ENCODE data around the gene IL4I1.

The IL4I1 gene

DNA sequence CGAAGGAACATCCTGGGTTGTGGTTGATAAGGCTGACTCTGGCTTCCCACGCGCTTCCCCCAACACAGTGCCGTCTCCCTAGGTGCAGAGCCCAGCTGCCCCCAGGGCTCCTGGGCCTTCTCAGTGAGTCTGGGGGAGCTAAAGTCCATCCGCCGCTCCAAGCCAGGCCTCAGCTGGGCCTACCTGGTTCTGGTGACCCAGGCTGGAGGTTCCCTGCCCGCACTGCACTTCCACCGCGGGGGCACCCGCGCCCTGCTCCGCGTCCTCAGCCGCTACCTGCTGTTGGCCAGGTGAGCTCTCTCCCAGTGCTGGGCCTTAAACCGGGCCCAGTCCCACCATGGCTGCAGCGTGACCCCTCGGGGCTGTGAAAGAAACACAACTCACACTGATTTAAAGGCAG lies 15.5 kb downstream of the IL4I1 start:
- H3K79me2 ChIP-seq (ENCODE audit: control insufficient read depth, low read length), result peaks cover 4% of the 10 kb centered on the region
- peaks cover 22% of the 10 kb centered on the region for H3K36me3 ChIP-seq (ENCODE audit: control insufficient read depth, low read length)
- H3K9me2 ChIP-seq (replicated peaks; ENCODE audit: control insufficient read depth, low read length), result no peaks in the 10 kb centered on the region
- peaks cover 13% of the 10 kb centered on the region for H3K4me1 ChIP-seq (ENCODE audit: control insufficient read depth, low read length)
- H3K4me2 ChIP-seq (ENCODE audit: low read length), result no peak overlapping the region
- H3K27me3 ChIP-seq (ENCODE audit: control insufficient read depth, low read length), result no peaks in the 10 kb centered on the region
- H4K20me1 ChIP-seq (ENCODE audit: control insufficient read depth, insufficient read depth, low read depth, low read length), result no peaks in the 10 kb centered on the region
- no peak overlapping the region for H3K4me3 ChIP-seq (ENCODE audit: low read length)
- no peak for TF ChIP-seq EZH2phosphoT487 (IDR thresholded peaks at IDR 0.05; ENCODE audit: borderline replicate concordance, low read length)
- TF ChIP-seq, protein P1, sequence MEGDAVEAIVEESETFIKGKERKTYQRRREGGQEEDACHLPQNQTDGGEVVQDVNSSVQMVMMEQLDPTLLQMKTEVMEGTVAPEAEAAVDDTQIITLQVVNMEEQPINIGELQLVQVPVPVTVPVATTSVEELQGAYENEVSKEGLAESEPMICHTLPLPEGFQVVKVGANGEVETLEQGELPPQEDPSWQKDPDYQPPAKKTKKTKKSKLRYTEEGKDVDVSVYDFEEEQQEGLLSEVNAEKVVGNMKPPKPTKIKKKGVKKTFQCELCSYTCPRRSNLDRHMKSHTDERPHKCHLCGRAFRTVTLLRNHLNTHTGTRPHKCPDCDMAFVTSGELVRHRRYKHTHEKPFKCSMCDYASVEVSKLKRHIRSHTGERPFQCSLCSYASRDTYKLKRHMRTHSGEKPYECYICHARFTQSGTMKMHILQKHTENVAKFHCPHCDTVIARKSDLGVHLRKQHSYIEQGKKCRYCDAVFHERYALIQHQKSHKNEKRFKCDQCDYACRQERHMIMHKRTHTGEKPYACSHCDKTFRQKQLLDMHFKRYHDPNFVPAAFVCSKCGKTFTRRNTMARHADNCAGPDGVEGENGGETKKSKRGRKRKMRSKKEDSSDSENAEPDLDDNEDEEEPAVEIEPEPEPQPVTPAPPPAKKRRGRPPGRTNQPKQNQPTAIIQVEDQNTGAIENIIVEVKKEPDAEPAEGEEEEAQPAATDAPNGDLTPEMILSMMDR (IDR thresholded peaks at IDR 0.05; ENCODE audit: low read depth, low read length, poor library complexity, severe bottlenecking), result no peak
- H3F3A ChIP-seq (ENCODE audit: control insufficient read depth, insufficient read depth), result peaks cover under 1% of the 10 kb centered on the region; the same call in 1 of the 2 replicates
- H3K9me3 ChIP-seq (ENCODE audit: control insufficient read depth, insufficient read depth, low read length), result peaks cover 3% of the 10 kb centered on the region; the same call in 1 of the 2 replicates
- H3K27ac ChIP-seq (ENCODE audit: low read depth, low read length), result no peak overlapping the region

DNA sequence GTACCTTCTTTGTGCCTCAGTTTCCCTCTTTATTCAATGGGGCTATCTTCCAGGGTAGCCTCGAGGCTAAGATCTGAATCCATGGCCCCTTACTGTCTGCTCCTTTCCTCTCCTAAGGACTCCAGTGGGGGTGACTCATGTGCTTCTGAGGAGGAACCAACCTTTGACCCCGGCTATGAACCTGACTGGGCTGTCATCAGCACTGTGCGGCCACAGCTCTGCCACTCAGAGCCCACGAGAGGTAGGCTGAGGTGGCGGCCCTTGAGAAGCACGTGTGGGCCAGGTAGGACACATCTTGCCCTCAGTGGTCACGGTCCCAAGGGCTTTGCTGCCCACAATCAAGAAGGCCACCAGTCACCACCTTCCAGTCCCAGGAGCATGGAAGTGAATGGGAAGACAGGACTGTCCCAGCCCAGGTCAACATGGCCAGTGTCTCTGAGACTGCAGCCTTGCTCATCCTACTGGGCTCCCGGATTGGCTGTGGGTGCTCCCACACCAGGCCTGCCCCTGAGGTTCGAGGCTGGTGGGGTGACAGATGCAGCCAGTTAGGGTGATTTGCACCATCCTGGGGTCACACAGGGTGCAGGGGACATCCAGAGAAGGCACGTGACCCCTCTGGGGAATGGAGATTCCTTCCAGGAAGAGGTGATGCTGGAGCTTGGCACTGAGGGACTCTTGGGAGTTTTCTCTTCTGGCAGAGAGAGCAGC lies 16.4 kb downstream of the IL4I1 start:
- Histone ChIP-seq H3K27me3 (ENCODE audit: control insufficient read depth, low read length) (no peaks in the 10 kb centered on the region), H3K4me1 (ENCODE audit: control insufficient read depth, low read length) (peaks cover 18% of the 10 kb centered on the region), H4K20me1 (ENCODE audit: control insufficient read depth, insufficient read depth, low read depth, low read length) (no peaks in the 10 kb centered on the region), H3K4me2 (ENCODE audit: low read length) (no peak overlapping the region), H3K36me3 (ENCODE audit: control insufficient read depth, low read length) (peaks cover 22% of the 10 kb centered on the region), H3K27ac (ENCODE audit: low read depth, low read length) (no peak overlapping the region), H3K4me3 (ENCODE audit: low read length) (no peak overlapping the region), H3F3A (ENCODE audit: control insufficient read depth, insufficient read depth) (no peaks in the 10 kb centered on the region), H3K79me2 (ENCODE audit: control insufficient read depth, low read length) (peaks cover 12% of the 10 kb centered on the region), H3K9me2 (replicated peaks; ENCODE audit: control insufficient read depth, low read length) (no peaks in the 10 kb centered on the region), H3K9me3 (ENCODE audit: control insufficient read depth, insufficient read depth, low read length) (peaks cover 3% of the 10 kb centered on the region; the same call in 1 of the 2 replicates)
- no peak for TF ChIP-seq EZH2phosphoT487 (IDR thresholded peaks at IDR 0.05; ENCODE audit: borderline replicate concordance, low read length)
- TF ChIP-seq, protein P1 (IDR thresholded peaks at IDR 0.05; ENCODE audit: low read depth, low read length, poor library complexity, severe bottlenecking), result no peak

DNA sequence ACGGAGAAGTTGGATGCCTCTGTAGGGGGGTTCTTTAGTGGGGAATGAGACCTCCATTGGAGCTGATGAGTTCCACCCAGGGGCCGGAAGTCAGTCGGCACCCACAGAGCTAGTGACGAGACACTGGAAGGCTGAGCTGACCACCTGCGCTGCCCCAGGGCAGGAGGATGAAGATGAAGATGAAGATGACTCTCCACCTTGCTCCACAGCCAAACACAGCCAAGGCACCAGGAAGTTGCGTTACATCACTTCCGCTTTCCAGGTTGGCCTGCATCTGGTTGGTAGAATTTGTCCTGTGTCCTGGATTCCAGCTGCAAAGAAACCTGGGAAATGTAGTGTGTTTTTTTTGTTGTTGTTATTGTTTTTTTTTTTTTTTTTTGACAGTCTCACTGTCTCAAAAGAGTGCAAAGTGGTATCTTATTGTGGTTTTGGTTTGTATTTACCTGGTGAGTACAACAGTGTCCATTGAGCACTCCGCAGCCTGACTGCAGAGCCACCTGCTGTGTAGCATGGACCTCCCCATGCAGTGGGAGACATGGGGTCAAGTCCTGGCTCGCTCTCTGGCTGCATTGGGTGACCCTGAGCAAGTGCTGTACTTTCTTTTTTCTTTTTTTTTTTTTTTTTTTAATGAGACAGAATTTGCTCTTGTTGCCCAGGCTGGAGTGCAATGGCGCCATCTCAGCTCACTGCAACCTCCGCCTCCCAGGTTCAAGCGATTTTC lies 17.3 kb downstream of the IL4I1 start:
- Histone ChIP-seq H3K36me3 (ENCODE audit: control insufficient read depth, low read length) (peaks cover 22% of the 10 kb centered on the region), H3K9me2 (replicated peaks; ENCODE audit: control insufficient read depth, low read length) (no peaks in the 10 kb centered on the region), H4K20me1 (ENCODE audit: control insufficient read depth, insufficient read depth, low read depth, low read length) (no peaks in the 10 kb centered on the region), H3K27ac (ENCODE audit: low read depth, low read length) (no peak overlapping the region), H3K4me1 (ENCODE audit: control insufficient read depth, low read length) (peaks cover 22% of the 10 kb centered on the region), H3K79me2 (ENCODE audit: control insufficient read depth, low read length) (peaks cover 22% of the 10 kb centered on the region), H3K4me3 (ENCODE audit: low read length) (no peak overlapping the region), H3F3A (ENCODE audit: control insufficient read depth, insufficient read depth) (no peaks in the 10 kb centered on the region), H3K9me3 (ENCODE audit: control insufficient read depth, insufficient read depth, low read length) (peaks cover 3% of the 10 kb centered on the region; the same call in 1 of the 2 replicates), H3K27me3 (ENCODE audit: control insufficient read depth, low read length) (no peaks in the 10 kb centered on the region), H3K4me2 (ENCODE audit: low read length) (no peak overlapping the region; the same call in 1 of the 2 replicates)
- TF ChIP-seq, protein P1 (IDR thresholded peaks at IDR 0.05; ENCODE audit: low read depth, low read length, poor library complexity, severe bottlenecking), result no peak
- no peak for TF ChIP-seq EZH2phosphoT487 (IDR thresholded peaks at IDR 0.05; ENCODE audit: borderline replicate concordance, low read length)
